Measurements from ENCODE around the gene PRRX2. TPM values are rescaled to one million over a fixed set of nuclear protein-coding genes. Genes with fewer than 3 reads are reported as not detected.
A peak's percentile ranks its signal among the peaks of the same experiment; 100 is the strongest.

The PRRX2 gene
- total RNA-seq, 1 donor from 2014 or later: 43.7 TPM

DNA sequence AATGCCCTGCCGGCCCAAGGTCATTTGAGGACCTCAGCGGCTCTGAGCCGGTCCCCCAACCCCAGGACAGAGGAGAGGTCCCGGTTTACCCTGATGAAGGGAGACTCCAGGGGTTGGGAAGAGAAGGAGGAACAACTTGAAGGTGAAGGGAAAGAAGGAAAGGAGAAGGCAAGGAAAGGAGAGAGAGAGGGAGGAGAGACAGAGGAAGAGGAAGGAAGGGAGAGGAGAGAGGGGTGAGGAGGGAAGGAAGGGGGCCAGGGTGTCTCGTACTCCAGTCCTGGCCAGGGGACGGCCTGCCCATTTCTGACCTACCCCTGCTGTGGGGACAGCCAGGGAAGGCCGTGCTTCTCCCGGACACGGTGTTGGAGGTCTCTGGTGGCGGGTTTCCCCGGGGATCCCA is 1.9 kb downstream of the PRRX2 start:
- no peak for DNase-seq (ENCODE audit: extremely low spot score in 2 of 2)
- TF ChIP-seq, protein P1, sequence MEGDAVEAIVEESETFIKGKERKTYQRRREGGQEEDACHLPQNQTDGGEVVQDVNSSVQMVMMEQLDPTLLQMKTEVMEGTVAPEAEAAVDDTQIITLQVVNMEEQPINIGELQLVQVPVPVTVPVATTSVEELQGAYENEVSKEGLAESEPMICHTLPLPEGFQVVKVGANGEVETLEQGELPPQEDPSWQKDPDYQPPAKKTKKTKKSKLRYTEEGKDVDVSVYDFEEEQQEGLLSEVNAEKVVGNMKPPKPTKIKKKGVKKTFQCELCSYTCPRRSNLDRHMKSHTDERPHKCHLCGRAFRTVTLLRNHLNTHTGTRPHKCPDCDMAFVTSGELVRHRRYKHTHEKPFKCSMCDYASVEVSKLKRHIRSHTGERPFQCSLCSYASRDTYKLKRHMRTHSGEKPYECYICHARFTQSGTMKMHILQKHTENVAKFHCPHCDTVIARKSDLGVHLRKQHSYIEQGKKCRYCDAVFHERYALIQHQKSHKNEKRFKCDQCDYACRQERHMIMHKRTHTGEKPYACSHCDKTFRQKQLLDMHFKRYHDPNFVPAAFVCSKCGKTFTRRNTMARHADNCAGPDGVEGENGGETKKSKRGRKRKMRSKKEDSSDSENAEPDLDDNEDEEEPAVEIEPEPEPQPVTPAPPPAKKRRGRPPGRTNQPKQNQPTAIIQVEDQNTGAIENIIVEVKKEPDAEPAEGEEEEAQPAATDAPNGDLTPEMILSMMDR (IDR thresholded peaks at IDR 0.05): no peak
- TF ChIP-seq POLR2AphosphoS5 (IDR thresholded peaks at IDR 0.05; ENCODE audit: insufficient read depth in 1 of 2, low read depth in 1 of 2) (no peak), POLR2A (IDR thresholded peaks at IDR 0.05) (no peak)
- intact Hi-C loops (cut with DNase I): no loop called here
- peaks cover 49% of the 10 kb centered on the region for H3K4me1 ChIP-seq
- H3K27ac ChIP-seq: peak overlapping the region; percentile 86
- peak overlapping the region; percentile 46 to 82 for H3K4me3 ChIP-seq
- H3K9me3 ChIP-seq: no peaks in the 10 kb centered on the region
- H3K36me3 ChIP-seq: no peaks in the 10 kb centered on the region
- no peaks in the 10 kb centered on the region for H3K27me3 ChIP-seq

DNA sequence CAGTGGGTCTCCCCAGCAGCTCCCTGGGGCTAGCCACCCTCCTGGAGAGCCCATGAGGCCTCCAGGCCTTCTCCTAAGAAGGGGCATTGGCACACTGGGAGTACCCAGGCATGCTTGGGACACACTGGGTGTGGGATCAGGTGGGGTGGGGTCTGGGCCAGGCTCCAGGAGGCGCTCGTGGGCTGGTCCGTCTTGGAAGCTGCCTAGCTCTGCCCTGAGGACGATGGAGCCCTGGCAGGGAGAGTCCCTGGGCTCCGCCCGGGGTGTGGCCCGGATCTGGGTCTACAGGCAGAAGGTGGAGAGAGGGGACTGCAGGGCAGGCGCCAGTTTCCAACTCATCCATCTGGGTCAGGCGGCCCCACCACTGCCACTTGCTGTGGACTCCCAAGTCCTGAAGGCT is 2.4 kb downstream of the PRRX2 start:
- intact Hi-C loops (cut with DNase I): no loop called here
- H3K9me3 ChIP-seq: no peaks in the 10 kb centered on the region
- peaks cover 49% of the 10 kb centered on the region for H3K4me1 ChIP-seq
- peak overlapping the region; percentile 46 to 82 for H3K4me3 ChIP-seq
- TF ChIP-seq, protein P1 (IDR thresholded peaks at IDR 0.05): no peak
- TF ChIP-seq POLR2A (IDR thresholded peaks at IDR 0.05): no peak
- TF ChIP-seq POLR2AphosphoS5 (IDR thresholded peaks at IDR 0.05; ENCODE audit: insufficient read depth in 1 of 2, low read depth in 1 of 2): no peak
- no peaks in the 10 kb centered on the region for H3K36me3 ChIP-seq
- DNase-seq (ENCODE audit: extremely low spot score in 2 of 2): no peak
- peak overlapping the region; percentile 86 for H3K27ac ChIP-seq
- no peaks in the 10 kb centered on the region for H3K27me3 ChIP-seq

DNA sequence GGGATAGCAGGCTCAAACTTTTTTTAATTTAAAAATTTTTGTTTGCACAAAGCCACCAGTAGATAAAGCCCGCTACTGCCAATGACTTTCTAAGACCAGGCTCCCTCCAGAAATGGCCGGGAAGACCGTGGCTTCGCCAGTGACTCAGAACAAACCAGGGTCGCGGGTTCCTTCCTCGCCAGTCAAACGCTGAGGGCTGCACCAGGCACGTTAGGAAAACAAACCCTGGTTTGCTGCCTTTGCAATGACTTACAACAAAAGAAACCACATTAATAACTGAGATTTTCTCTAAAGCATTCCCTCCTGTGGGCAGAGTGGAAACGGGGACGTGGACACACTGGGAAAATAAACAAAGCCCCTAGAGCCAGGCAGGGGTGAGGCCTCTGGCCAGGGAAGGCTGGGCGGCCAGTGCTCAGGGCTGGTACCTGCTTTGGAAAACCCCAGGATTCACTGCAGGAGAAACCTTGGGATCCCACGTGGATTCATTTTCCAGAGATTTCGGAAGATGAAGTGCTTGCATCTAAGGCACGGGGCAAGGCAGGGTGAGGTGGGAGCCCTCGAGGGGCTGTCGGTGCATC is 3.8 kb downstream of the PRRX2 start:
- Histone ChIP-seq H3K4me1 (peaks cover 54% of the 10 kb centered on the region), H3K36me3 (no peaks in the 10 kb centered on the region), H3K27ac (peak overlapping the region; percentile 8), H3K9me3 (no peaks in the 10 kb centered on the region), H3K4me3 (no peak overlapping the region), H3K27me3 (no peaks in the 10 kb centered on the region)
- TF ChIP-seq POLR2AphosphoS5 (IDR thresholded peaks at IDR 0.05; ENCODE audit: insufficient read depth in 1 of 2, low read depth in 1 of 2): no peak
- TF ChIP-seq POLR2A (IDR thresholded peaks at IDR 0.05): no peak
- TF ChIP-seq, protein P1 (IDR thresholded peaks at IDR 0.05): no peak
- intact Hi-C loops (cut with DNase I): no loop called here
- DNase-seq (ENCODE audit: extremely low spot score in 2 of 2): no peak

DNA sequence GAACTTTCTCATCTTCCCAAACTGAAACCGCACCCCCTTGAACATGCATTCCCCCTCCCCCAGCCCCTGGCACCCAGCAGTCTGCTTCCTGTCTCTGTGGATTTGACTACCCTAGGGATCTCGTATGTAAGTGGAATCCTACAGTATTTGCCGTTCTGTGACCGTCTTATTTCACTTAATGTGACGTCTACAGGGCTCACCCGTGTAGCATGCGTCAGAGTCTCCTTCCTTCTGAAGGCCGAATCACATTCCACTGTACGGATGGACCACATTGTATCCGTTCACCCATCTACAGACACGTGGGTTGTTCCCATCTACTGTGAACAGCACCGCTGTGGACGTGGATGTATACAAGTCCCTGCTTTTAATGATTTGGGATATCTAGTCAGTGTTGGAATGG is 4.5 kb downstream of the PRRX2 start:
- Histone ChIP-seq H3K27ac (peak overlapping the region; percentile 8), H3K27me3 (no peaks in the 10 kb centered on the region)
- intact Hi-C loops (cut with DNase I): no loop called here

DNA sequence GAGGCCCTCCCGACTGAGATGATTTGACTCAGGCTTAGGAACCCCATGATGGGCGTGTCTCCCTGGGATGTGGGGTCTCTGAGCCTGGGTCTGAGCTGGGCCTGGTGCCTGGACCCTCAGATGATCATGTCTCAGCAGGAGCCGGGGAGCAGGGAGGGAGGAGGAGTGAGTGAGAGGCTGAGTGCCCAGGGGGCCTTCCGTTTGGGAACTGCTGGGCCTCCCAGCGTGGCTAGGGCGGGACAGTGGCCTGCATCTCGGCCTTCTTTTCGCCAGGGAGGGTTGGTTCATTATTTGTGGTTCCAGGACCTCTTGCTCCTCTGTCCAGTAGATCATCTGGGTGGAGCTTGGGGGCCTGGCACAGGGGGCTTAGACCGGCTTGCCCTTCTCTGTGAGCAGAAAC is 5.6 kb downstream of the PRRX2 start:
- DNase-seq (ENCODE audit: extremely low spot score in 2 of 2): no peak
- intact Hi-C loops (cut with DNase I): no loop called here
- H3K27ac ChIP-seq: peak overlapping the region; percentile 58
- H3K27me3 ChIP-seq: no peaks in the 10 kb centered on the region
- no peaks in the 10 kb centered on the region for H3K9me3 ChIP-seq
- TF ChIP-seq, protein P1 (IDR thresholded peaks at IDR 0.05): no peak
- TF ChIP-seq POLR2AphosphoS5 (IDR thresholded peaks at IDR 0.05; ENCODE audit: insufficient read depth in 1 of 2, low read depth in 1 of 2): no peak
- TF ChIP-seq POLR2A (IDR thresholded peaks at IDR 0.05): no peak
- no peak overlapping the region for H3K4me3 ChIP-seq
- no peaks in the 10 kb centered on the region for H3K36me3 ChIP-seq
- H3K4me1 ChIP-seq: peaks cover 63% of the 10 kb centered on the region

More for the DNA sequence above, 4.5 kb downstream of the PRRX2 start:
- H3K4me3 ChIP-seq: no peak overlapping the region
- no peaks in the 10 kb centered on the region for H3K9me3 ChIP-seq
- TF ChIP-seq POLR2A (IDR thresholded peaks at IDR 0.05): no peak
- TF ChIP-seq, protein P1 (IDR thresholded peaks at IDR 0.05): no peak
- no peak for TF ChIP-seq POLR2AphosphoS5 (IDR thresholded peaks at IDR 0.05; ENCODE audit: insufficient read depth in 1 of 2, low read depth in 1 of 2)
- no peaks in the 10 kb centered on the region for H3K36me3 ChIP-seq
- peaks cover 56% of the 10 kb centered on the region for H3K4me1 ChIP-seq
- no peak for DNase-seq (ENCODE audit: extremely low spot score in 2 of 2)
